ENCODE data around the gene MAD1L1.
"Not testable (repeated sequence)": the region's sequence is repeated elsewhere in the genome, so short reads cannot be mapped to it uniquely, and the experiment has no call there.

MAD1L1 gene

GRCh38 chr7:1931256-1931950, 301.3 kb downstream of the MAD1L1 start:
- no peak for DNase-seq (ENCODE audit: low read depth, low spot score)

GRCh38 chr7:1930381-1931065, 302.2 kb downstream of the MAD1L1 start:
- DNase-seq (ENCODE audit: low read depth, low spot score) = no peak

GRCh38 chr7:1929349-1929925, 303.3 kb downstream of the MAD1L1 start:
- not testable (repeated sequence) for DNase-seq (ENCODE audit: low read depth, low spot score)

GRCh38 chr7:1928645-1929348, 303.9 kb downstream of the MAD1L1 start:
- no peak for DNase-seq (ENCODE audit: low read depth, low spot score)

- no peak for DNase-seq (ENCODE audit: low read depth, low spot score)
Observed at GRCh38 chr7:1927937-1928644, 304.7 kb downstream of the MAD1L1 start.

GRCh38 chr7:1926908-1927306, 305.8 kb downstream of the MAD1L1 start:
- DNase-seq (ENCODE audit: low read depth, low spot score) = no peak

- no peak for DNase-seq (ENCODE audit: low read depth, low spot score)
Observed at GRCh38 chr7:1925973-1926907, 306.5 kb downstream of the MAD1L1 start.

GRCh38 chr7:1925349-1925748, 307.4 kb downstream of the MAD1L1 start:
- no peak for DNase-seq (ENCODE audit: low read depth, low spot score)

GRCh38 chr7:1924258-1924817, 308.4 kb downstream of the MAD1L1 start:
- no peak for DNase-seq (ENCODE audit: low read depth, low spot score)

GRCh38 chr7:1923409-1924257, 309.1 kb downstream of the MAD1L1 start:
- DNase-seq (ENCODE audit: low read depth, low spot score) = no peak

- no peak for DNase-seq (ENCODE audit: low read depth, low spot score)
Observed at GRCh38 chr7:1922870-1923236, 309.9 kb downstream of the MAD1L1 start.

GRCh38 chr7:1922071-1922869, 310.5 kb downstream of the MAD1L1 start:
- no peak for DNase-seq (ENCODE audit: low read depth, low spot score)

- no peak for DNase-seq (ENCODE audit: low read depth, low spot score)
Observed at GRCh38 chr7:1920881-1921280, 311.9 kb downstream of the MAD1L1 start.

- DNase-seq (ENCODE audit: low read depth, low spot score) = no peak
Observed at GRCh38 chr7:1920266-1920681, 312.5 kb downstream of the MAD1L1 start.

- DNase-seq (ENCODE audit: low read depth, low spot score) = no peak
Observed at GRCh38 chr7:1919539-1920265, 313.0 kb downstream of the MAD1L1 start.

- DNase-seq (ENCODE audit: low read depth, low spot score) = no peak
Observed at GRCh38 chr7:1918881-1919525, 313.7 kb downstream of the MAD1L1 start.

GRCh38 chr7:1918063-1918645, 314.6 kb downstream of the MAD1L1 start:
- no peak for DNase-seq (ENCODE audit: low read depth, low spot score)
